Cardiac muscle cell (in vitro differentiated cells and primary cell): ENCODE measurements around the gene COX7C. TPM values are rescaled to one million over a fixed set of nuclear protein-coding genes. Genes with fewer than 3 reads are reported as not detected.
A peak's percentile ranks its signal among the peaks of the same experiment; 100 is the strongest.
"Not testable (repeated sequence)": the region's sequence is repeated elsewhere in the genome, so short reads cannot be mapped to it uniquely, and the experiment has no call there.

Source experiments
- DNase-seq, 2 donors: peaks; one replicate each; pipeline versions ENCODE4 v3.0.0 to v3.0.0-alpha.2; 2010 to 2017; ENCODE audit warnings: low read depth in 1 of 2, low spot score in 1 of 2
- H3K27ac ChIP-seq: fragments of 200-600 bp; sonication (generic); 2 replicates; pipeline ENCODE4 v1.5.1; 2016
- H3K27me3 ChIP-seq: fragments of 200-600 bp; sonication (generic); 2 replicates; pipeline ENCODE4 v1.6.0; 2016; ENCODE audit warnings: control low read depth
- H3K36me3 ChIP-seq: fragments of 200-600 bp; sonication (generic); 2 replicates; pipeline ENCODE4 v1.5.1; 2016; ENCODE audit warnings: control low read depth
- H3K4me1 ChIP-seq: fragments of 200-600 bp; sonication (generic); 2 replicates; pipeline ENCODE4 v1.8.1; 2017; ENCODE audit warnings: low read depth, mild to moderate bottlenecking, mixed run types
- H3K4me3 ChIP-seq: fragments of 200-600 bp; sonication (generic); 2 replicates; pipeline ENCODE4 v1.5.1; 2016; ENCODE audit warnings: mild to moderate bottlenecking
- H3K9me3 ChIP-seq: fragments of 200-600 bp; sonication (generic); 2 replicates; pipeline ENCODE4 v1.5.1; 2017; ENCODE audit warnings: low read depth, mild to moderate bottlenecking, control low read depth
- CTCF ChIP-seq: IDR thresholded peaks from 2 replicates; pipeline ENCODE4 v1.5.1; 2012; ENCODE audit warnings: low read depth, mild to moderate bottlenecking, low read length
- polyA plus RNA-seq: library from polyadenylated mRNA; unstranded; fragments of >200 nt; fragmentation: Nextera tagmentation; extraction: Ambion mirVana; gene quantifications from 2 replicates; pipeline ENCODE4 v1.2.1, GENCODE V29; 2016
- total RNA-seq: library from RNA; depleted of rRNA; stranded (reverse); fragments of >200 nt; gene quantifications from 2 replicates; pipeline ENCODE4 v1.2.3, GENCODE V29; 2016

COX7C gene
- total RNA-seq (311 and 815 TPM in 2 replicates), polyA plus RNA-seq (1,743 and 2,273 TPM in 2 replicates)

GRCh38 chr5:86617756-86618576 is at the start of gene COX7C:
Gene COX7C (plus strand): TSS chr5:86617941. CDS start chr5:86618056, 115 bp downstream.
- no peaks in the 10 kb centered on the region for H3K27me3 ChIP-seq
- DNase-seq, result peak; percentile 97 to 98
- peaks cover 23% of the 10 kb centered on the region for H3K36me3 ChIP-seq
- TF ChIP-seq CTCF, result no peak
- peak within 1 kb of the TSS; percentile 93 for H3K4me3 ChIP-seq
- peaks cover 8% of the 10 kb centered on the region for H3K4me1 ChIP-seq
- H3K27ac ChIP-seq, result peak within 1 kb of the TSS; percentile 90
- H3K9me3 ChIP-seq, result no peaks in the 10 kb centered on the region

DNA sequence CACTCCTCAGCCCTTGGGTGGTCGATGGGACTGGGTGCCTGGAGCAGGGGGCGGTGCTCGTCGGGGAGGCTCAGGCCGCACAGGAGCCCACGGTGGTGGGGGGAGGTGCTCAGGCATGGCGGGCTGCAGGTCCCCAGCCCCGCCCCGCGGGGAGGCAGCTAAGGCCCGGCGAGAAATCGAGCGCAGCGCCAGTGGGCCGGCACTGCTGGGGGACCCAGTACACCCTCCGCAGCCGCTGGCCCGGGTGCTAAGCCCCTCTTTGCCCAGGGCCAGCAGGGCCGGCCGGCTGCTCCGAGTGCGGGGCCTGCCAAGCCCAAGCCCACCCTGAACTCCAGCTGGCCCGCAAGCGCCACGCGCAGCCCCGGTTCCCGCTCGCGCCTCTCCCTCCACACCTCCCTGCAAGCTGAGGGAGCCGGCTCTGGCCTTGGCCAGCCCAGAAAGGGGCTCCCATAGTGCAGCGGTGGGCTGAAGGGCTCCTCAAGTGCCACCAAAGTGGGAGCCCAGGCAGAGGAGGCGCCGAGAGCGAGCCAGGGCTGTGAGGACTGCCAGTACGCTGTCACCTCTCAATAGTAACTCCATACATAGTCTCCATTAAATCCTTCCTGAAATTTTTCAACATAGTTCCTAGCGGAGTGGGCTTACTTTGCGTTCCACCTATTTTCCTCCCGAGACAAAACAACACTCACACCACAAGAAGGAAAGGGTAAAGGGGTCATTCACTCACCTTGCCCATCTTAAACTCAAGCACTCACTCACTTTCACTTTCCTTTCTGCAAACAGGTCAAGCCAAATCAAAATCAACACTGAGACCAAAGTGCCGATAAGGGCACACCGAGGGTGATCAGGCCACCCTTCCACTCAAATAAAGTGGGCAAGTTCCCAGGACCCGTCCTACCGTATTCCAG is 48.0 kb upstream of the COX7C start:
- not testable (repeated sequence) for H3K9me3 ChIP-seq, H3K4me3 ChIP-seq, DNase-seq, H3K4me1 ChIP-seq, H3K27ac ChIP-seq, H3K27me3 ChIP-seq, H3K36me3 ChIP-seq

DNA sequence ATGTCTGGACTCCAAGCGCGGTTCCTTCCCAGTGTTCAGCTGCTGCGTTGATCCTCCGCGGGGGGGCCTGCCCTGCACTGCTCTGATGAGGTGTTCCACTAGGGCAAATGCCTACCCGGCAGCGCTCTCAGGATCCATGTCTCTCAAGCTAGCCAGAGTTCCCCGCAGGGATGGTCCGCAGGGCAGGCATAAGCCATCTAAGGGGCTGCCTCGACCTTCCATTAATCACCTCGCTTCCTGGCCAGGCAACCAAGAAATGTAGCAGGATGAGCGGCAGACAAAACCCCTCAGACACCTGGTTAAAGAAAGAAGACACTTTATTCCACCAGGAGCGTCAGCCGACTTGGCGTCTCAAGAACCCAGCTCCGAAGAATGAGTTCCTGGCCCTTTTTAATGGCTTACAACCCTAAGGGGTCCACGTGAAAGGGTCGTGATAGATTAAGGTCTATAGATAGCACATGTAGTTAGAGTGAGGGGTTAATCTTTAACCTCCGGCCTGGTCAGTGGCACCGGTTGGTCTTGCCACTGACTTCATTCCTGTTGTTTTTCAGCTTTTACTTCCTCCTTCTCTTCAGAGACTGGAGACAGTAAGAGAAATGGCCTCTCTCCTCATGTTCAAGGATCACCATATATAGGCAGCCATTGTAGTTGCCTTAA is 47.2 kb upstream of the COX7C start:
- no peak for DNase-seq
- H3K27me3 ChIP-seq, result no peaks in the 10 kb centered on the region
- no peaks in the 10 kb centered on the region for H3K4me1 ChIP-seq
- H3K9me3 ChIP-seq, result no peaks in the 10 kb centered on the region
- no peak overlapping the region for H3K4me3 ChIP-seq
- TF ChIP-seq CTCF, result no peak
- H3K36me3 ChIP-seq, result no peaks in the 10 kb centered on the region
- H3K27ac ChIP-seq, result no peak overlapping the region

- H3K27me3 ChIP-seq, H3K9me3 ChIP-seq, DNase-seq, H3K36me3 ChIP-seq, H3K4me1 ChIP-seq, H3K4me3 ChIP-seq, H3K27ac ChIP-seq: not testable (repeated sequence)
Observed at GRCh38 chr5:86571109-86571508, 46.6 kb upstream of the COX7C start.

GRCh38 chr5:86572825-86573517 is 44.8 kb upstream of the COX7C start:
- Histone ChIP-seq H3K9me3 (no peaks in the 10 kb centered on the region), H3K36me3 (no peaks in the 10 kb centered on the region), H3K4me1 (no peaks in the 10 kb centered on the region), H3K27me3 (no peaks in the 10 kb centered on the region), H3K27ac (no peak overlapping the region), H3K4me3 (no peak overlapping the region)
- TF ChIP-seq CTCF, result no peak
- DNase-seq, result no peak

DNA sequence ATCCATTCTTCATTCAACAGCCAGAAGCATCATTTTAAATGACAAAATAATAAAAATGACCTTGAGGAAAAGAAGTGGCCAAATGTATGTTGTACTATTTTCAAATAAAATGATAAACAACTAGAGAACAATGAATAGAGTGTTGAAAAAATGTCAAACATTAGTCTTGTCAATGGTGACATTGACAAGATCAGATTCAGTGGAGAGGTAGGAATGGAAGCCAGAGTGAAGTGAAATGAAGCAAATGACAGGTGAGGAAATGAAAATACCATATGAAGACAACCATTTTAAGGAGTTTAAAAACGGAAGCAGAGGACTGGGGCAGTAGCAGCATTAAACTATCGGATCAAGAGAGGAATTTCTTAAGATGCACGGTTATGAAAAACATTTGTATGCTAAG is 38.2 kb upstream of the COX7C start:
- Histone ChIP-seq H3K27me3 (no peaks in the 10 kb centered on the region), H3K27ac (no peak overlapping the region), H3K9me3 (no peaks in the 10 kb centered on the region)

More for the DNA sequence above, 38.2 kb upstream of the COX7C start:
- Histone ChIP-seq H3K4me3 (no peak overlapping the region), H3K4me1 (no peaks in the 10 kb centered on the region), H3K36me3 (no peaks in the 10 kb centered on the region)
- DNase-seq, result no peak
- no peak for TF ChIP-seq CTCF
